HepG2 (cell line): ENCODE measurements around the gene CAPN8. TPM values are rescaled to one million over a fixed set of nuclear protein-coding genes. Genes with fewer than 3 reads are reported as not detected.
A peak's percentile ranks its signal among the peaks of the same experiment; 100 is the strongest.

Experiments
- FOXA3 ChIP-seq: IDR thresholded peaks from 2 replicates; pipeline ENCODE4 v1.6.1; 2016; ENCODE audit warnings: missing genetic modification reagents, missing compliant biosample characterization
- FOXO4 ChIP-seq: sonication (generic); formaldehyde crosslinking; conservative IDR thresholded peaks from 2 replicates; pipeline ENCODE4 v1.8.1; 2023; ENCODE audit warnings: missing genetic modification reagents
- GMEB1 ChIP-seq: sonication (generic); formaldehyde crosslinking; IDR thresholded peaks from 2 replicates; pipeline ENCODE4 v1.5.1; 2020; ENCODE audit warnings: missing genetic modification reagents, mild to moderate bottlenecking, borderline replicate concordance
- GRHL1 ChIP-seq: sonication (generic); formaldehyde crosslinking; conservative IDR thresholded peaks from 2 replicates; pipeline ENCODE4 v1.8.0; 2022; ENCODE audit warnings: missing genetic modification reagents
- HDAC2 ChIP-seq: sonication (generic); formaldehyde crosslinking; IDR thresholded peaks from 2 replicates; pipeline ENCODE4 v1.4.0; 2020; ENCODE audit warnings: missing genetic modification reagents
- HMG20A ChIP-seq: IDR thresholded peaks from 2 replicates; pipeline ENCODE4 v1.6.1; 2016; ENCODE audit warnings: borderline replicate concordance
- ISX ChIP-seq: sonication (generic); formaldehyde crosslinking; conservative IDR thresholded peaks from 2 replicates; pipeline ENCODE4 v1.5.0; 2020; ENCODE audit warnings: missing genetic modification reagents
- MTA1 ChIP-seq: sonication (generic); formaldehyde crosslinking; IDR thresholded peaks from 2 replicates; pipeline ENCODE4 v1.4.0; 2020; ENCODE audit warnings: missing genetic modification reagents, mild to moderate bottlenecking, borderline replicate concordance
- MTA3 ChIP-seq: sonication (generic); formaldehyde crosslinking; IDR thresholded peaks from 2 replicates; pipeline ENCODE4 v1.4.0; 2020; ENCODE audit warnings: missing genetic modification reagents
- TARDBP ChIP-seq: sonication (generic); formaldehyde crosslinking; IDR thresholded peaks from 2 replicates; pipeline ENCODE4 v1.8.0; 2022; ENCODE audit warnings: mild to moderate bottlenecking, missing genetic modification reagents
- ZBTB25 ChIP-seq: IDR thresholded peaks from 2 replicates; pipeline ENCODE4 v1.6.1; 2018; ENCODE audit warnings: missing genetic modification reagents
- ZNF263 ChIP-seq: sonication (generic); formaldehyde crosslinking; IDR thresholded peaks from 2 replicates; pipeline ENCODE4 v1.4.0; 2020; ENCODE audit warnings: missing genetic modification reagents
- ZNF484 ChIP-seq: sonication (generic); formaldehyde crosslinking; IDR thresholded peaks from 2 replicates; pipeline ENCODE4 v1.5.1; 2020; ENCODE audit warnings: mild to moderate bottlenecking, low read depth, missing genetic modification reagents, borderline replicate concordance
- ZNF512B ChIP-seq: sonication (generic); formaldehyde crosslinking; IDR thresholded peaks from 2 replicates; pipeline ENCODE4 v1.5.1; 2020; ENCODE audit warnings: missing genetic modification reagents, mild to moderate bottlenecking, borderline replicate concordance
- ZNF550 ChIP-seq: sonication (generic); formaldehyde crosslinking; IDR thresholded peaks from 2 replicates; pipeline ENCODE4 v1.4.0; 2020; ENCODE audit warnings: mild to moderate bottlenecking, missing genetic modification reagents, borderline replicate concordance
- ZNF557 ChIP-seq: sonication (generic); formaldehyde crosslinking; IDR thresholded peaks from 2 replicates; pipeline ENCODE4 v1.4.0; 2020; ENCODE audit warnings: missing genetic modification reagents
- ZNF776 ChIP-seq: sonication (generic); formaldehyde crosslinking; IDR thresholded peaks from 2 replicates; pipeline ENCODE4 v1.4.0; 2020; ENCODE audit warnings: mild to moderate bottlenecking, missing genetic modification reagents
- ZNF784 ChIP-seq: sonication (generic); formaldehyde crosslinking; IDR thresholded peaks from 2 replicates; pipeline ENCODE4 v1.5.1; 2020; ENCODE audit warnings: missing genetic modification reagents, mild to moderate bottlenecking, borderline replicate concordance
- ZSCAN20 ChIP-seq: sonication (generic); formaldehyde crosslinking; IDR thresholded peaks from 2 replicates; pipeline ENCODE4 v1.4.0; 2020; ENCODE audit warnings: missing genetic modification reagents, mild to moderate bottlenecking, borderline replicate concordance
- polyA plus RNA-seq, 8 experiments: library from polyadenylated mRNA; depleted of rRNA in 3 of 8; stranded (reverse) in 7 of 8; unstranded in 1 of 8; fragments of >200 nt; fragmentation: Illumina TruSeq in 4 of 8; extraction: Trizol in 4 of 8; gene quantifications; 2 replicates each; pipeline versions ENCODE4 v1.2.1 to v1.2.3, GENCODE V29; 2011 to 2016; ENCODE audit warnings: low read depth in 4 of 8, missing spikeins in 1 of 8, mixed read lengths in 1 of 8; ENCODE audit not compliant: insufficient read depth in 1 of 8
- total RNA-seq, 5 experiments: library from RNA; depleted of rRNA; stranded (reverse); fragments of >200 nt; fragmentation: Illumina TruSeq; extraction: Trizol; gene quantifications; 2 replicates each; pipeline ENCODE4 v1.2.3, GENCODE V29; 2016; ENCODE audit warnings: low read depth in 1 of 5

Gene CAPN8
- total and polyA plus RNA-seq, 2 of the 13 experiments (the other 11 are each of a cell fraction or from before 2014, with no cell fraction given): 0.20 to 0.25 TPM

- peak; percentile 39; the same call in 1 of the 2 replicates for TF ChIP-seq FOXA3 (CRISPR knock-in tag)
- TF ChIP-seq ZNF776 (CRISPR knock-in tag): no peak
- TF ChIP-seq ZNF484: no peak
- no peak for TF ChIP-seq ZNF557 (CRISPR knock-in tag)
- no peak for TF ChIP-seq ZNF784 (CRISPR knock-in tag)
- TF ChIP-seq TARDBP: 0 out of 2 replicates have a peak, but pooled peaks have one; percentile 40
- no peak for TF ChIP-seq ZNF550 (CRISPR knock-in tag)
- no peak for TF ChIP-seq ISX (CRISPR knock-in tag)
- no peak for TF ChIP-seq MTA1 (CRISPR knock-in tag)
- no peak for TF ChIP-seq ZBTB25 (CRISPR knock-in tag)
- no peak for TF ChIP-seq FOXO4 (CRISPR knock-in tag)
- no peak for TF ChIP-seq ZSCAN20
- TF ChIP-seq GRHL1 (CRISPR knock-in tag): no peak
- no peak for TF ChIP-seq GMEB1 (CRISPR knock-in tag)
- 0 out of 2 replicates have a peak, but pooled peaks have one; percentile 23 for TF ChIP-seq ZNF263
- no peak for TF ChIP-seq HMG20A (CRISPR knock-in tag)
- peak; percentile 46; the same call in 1 of the 2 replicates for TF ChIP-seq HDAC2
- TF ChIP-seq ZNF512B (CRISPR knock-in tag): no peak
- no peak for TF ChIP-seq MTA3
These were observed 44.2 kb downstream of the CAPN8 start (continued) for GRCh38 chr1:223621312-223621734.
